DND-41 (cell line): ENCODE data around the gene TCEA2.

ENCODE experiments used
- ATAC-seq: fragments of 200-7000 bp; cut with Tn5 transposase; 3 replicates; pipeline ENCODE4 v1.9.1; 2021; ENCODE audit warnings: low read depth; ENCODE audit not compliant: insufficient read depth
- DNase-seq: peaks from one replicate; pipeline ENCODE4 v3.0.0-alpha.2; 2020
- H2AFZ ChIP-seq: 2 replicates; pipeline ENCODE4 v1.6.0; 2012; ENCODE audit warnings: low read depth, low read length
- H3K27ac ChIP-seq: 2 replicates; pipeline ENCODE4 v1.5.1; 2012; ENCODE audit warnings: low read length, inconsistent platforms
- H3K27me3 ChIP-seq: fragments of 200-600 bp; sonication (generic); 2 replicates; pipeline ENCODE4 v1.6.0; 2012; ENCODE audit warnings: low read length, mild to moderate bottlenecking, inconsistent platforms; ENCODE audit not compliant: insufficient read depth, poor library complexity
- H3K36me3 ChIP-seq: 2 replicates; pipeline ENCODE4 v1.5.1; 2012; ENCODE audit warnings: low read length, inconsistent platforms; ENCODE audit not compliant: insufficient read depth
- H3K4me1 ChIP-seq: 2 replicates; pipeline ENCODE4 v1.5.1; 2012; ENCODE audit warnings: mild to moderate bottlenecking, low read length; ENCODE audit not compliant: insufficient read depth
- H3K4me2 ChIP-seq: 2 replicates; pipeline ENCODE4 v1.6.0; 2012; ENCODE audit warnings: mild to moderate bottlenecking, moderate library complexity, low read length, inconsistent platforms; ENCODE audit not compliant: insufficient read depth
- H3K4me3 ChIP-seq, 2 experiments: fragments of 200-600 bp in 1 of 2; shearing (Covaris generic) in 1 of 2; 2 replicates each; pipeline ENCODE4 v1.5.1; 2012 to 2016; ENCODE audit warnings: inconsistent platforms in 2 of 2, low read length in 2 of 2, mild to moderate bottlenecking in 2 of 2, low read depth in 1 of 2, moderate library complexity in 1 of 2
- H3K79me2 ChIP-seq: 2 replicates; pipeline ENCODE4 v1.6.0; 2012; ENCODE audit warnings: low read length, inconsistent platforms; ENCODE audit not compliant: insufficient read depth
- H3K9ac ChIP-seq: 2 replicates; pipeline ENCODE4 v1.6.0; 2012; ENCODE audit warnings: low read depth, mild to moderate bottlenecking, inconsistent platforms, low read length, moderate library complexity
- H3K9me3 ChIP-seq: 2 replicates; pipeline ENCODE4 v1.5.1; 2012; ENCODE audit warnings: low read length, moderate library complexity, mild to moderate bottlenecking, inconsistent platforms; ENCODE audit not compliant: insufficient read depth, severe bottlenecking
- H4K20me1 ChIP-seq: 2 replicates; pipeline ENCODE4 v1.6.0; 2012; ENCODE audit warnings: low read length; ENCODE audit not compliant: insufficient read depth
- EZH2 ChIP-seq: IDR thresholded peaks from 3 replicates; pipeline ENCODE4 v1.6.1; 2012; ENCODE audit warnings: borderline replicate concordance, low read depth, mild to moderate bottlenecking, moderate library complexity, low read length, inconsistent platforms; ENCODE audit not compliant: severe bottlenecking
- TF ChIP-seq, protein P1 (sequence below): IDR thresholded peaks from 2 replicates; pipeline ENCODE4 v1.5.1; 2012; ENCODE audit warnings: borderline replicate concordance, low read length, moderate library complexity, mild to moderate bottlenecking; ENCODE audit not compliant: poor library complexity, severe bottlenecking; ENCODE audit errors: extremely low read depth

TCEA2 gene

DNA sequence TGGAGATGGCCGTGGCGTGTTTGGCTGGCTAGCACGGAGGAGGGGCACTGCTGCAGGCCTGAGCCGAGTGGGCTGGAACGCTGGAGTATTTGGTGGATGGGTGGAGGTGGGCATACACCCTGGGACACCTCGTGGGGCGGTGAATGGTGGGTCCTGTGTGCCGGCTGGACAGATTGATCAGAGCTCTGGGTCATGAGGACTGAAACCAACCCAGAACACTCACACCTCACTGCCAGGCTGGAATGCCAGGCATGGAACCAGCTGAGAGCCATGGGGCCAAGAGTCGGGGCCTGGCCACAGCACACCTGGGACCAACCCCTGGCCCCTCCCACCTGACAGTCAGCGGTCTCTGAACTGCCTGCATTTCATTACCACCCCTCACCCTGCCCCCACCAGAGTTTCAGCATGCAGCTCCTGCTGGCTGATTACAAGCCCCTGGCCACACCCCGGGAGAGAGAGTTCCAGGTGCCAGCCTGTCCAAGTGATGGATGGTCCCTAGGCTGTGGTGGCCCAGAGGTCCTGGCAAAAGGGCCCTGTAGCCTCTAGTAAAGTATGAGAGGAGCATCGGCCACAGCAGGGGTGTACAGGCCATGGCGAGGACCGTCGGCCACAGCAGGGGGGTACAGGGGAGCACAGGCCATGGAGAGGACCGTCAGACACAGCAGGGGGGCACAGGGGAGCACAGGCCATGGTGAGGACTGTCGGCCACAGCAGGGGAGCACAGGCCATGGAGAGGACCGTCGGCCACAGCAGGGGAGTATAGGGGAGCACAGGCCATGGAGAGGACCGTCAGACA lies 41.1 kb downstream of the TCEA2 start:
- H3K27me3 ChIP-seq, result peaks cover 25% of the 10 kb centered on the region
- H3K27ac ChIP-seq, result no peak overlapping the region
- ATAC-seq (no peak), DNase-seq (no peak)
- no peak overlapping the region for H3K9ac ChIP-seq
- H3K4me1 ChIP-seq, result peaks cover 9% of the 10 kb centered on the region
- no peaks in the 10 kb centered on the region for H3K36me3 ChIP-seq
- no peak for TF ChIP-seq EZH2
- H2AFZ ChIP-seq, result no peak overlapping the region
- H4K20me1 ChIP-seq, result peaks cover 16% of the 10 kb centered on the region; the same call in 1 of the 2 replicates
- H3K4me3 ChIP-seq, result no peak overlapping the region
- H3K9me3 ChIP-seq, result no peaks in the 10 kb centered on the region
- no peak overlapping the region for H3K4me2 ChIP-seq
- H3K79me2 ChIP-seq, result no peaks in the 10 kb centered on the region

GRCh38 chr20:64104667-64105451 lies 41.9 kb downstream of the TCEA2 start:
- peaks cover 9% of the 10 kb centered on the region for H3K4me1 ChIP-seq
- DNase-seq (no peak), ATAC-seq (no peak)
- no peaks in the 10 kb centered on the region for H3K79me2 ChIP-seq
- no peak overlapping the region for H3K4me3 ChIP-seq
- no peak overlapping the region for H3K9ac ChIP-seq
- H4K20me1 ChIP-seq, result peaks cover 16% of the 10 kb centered on the region; the same call in 1 of the 2 replicates
- TF ChIP-seq, protein P1, sequence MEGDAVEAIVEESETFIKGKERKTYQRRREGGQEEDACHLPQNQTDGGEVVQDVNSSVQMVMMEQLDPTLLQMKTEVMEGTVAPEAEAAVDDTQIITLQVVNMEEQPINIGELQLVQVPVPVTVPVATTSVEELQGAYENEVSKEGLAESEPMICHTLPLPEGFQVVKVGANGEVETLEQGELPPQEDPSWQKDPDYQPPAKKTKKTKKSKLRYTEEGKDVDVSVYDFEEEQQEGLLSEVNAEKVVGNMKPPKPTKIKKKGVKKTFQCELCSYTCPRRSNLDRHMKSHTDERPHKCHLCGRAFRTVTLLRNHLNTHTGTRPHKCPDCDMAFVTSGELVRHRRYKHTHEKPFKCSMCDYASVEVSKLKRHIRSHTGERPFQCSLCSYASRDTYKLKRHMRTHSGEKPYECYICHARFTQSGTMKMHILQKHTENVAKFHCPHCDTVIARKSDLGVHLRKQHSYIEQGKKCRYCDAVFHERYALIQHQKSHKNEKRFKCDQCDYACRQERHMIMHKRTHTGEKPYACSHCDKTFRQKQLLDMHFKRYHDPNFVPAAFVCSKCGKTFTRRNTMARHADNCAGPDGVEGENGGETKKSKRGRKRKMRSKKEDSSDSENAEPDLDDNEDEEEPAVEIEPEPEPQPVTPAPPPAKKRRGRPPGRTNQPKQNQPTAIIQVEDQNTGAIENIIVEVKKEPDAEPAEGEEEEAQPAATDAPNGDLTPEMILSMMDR, result no peak
- TF ChIP-seq EZH2, result no peak
- peaks cover 25% of the 10 kb centered on the region for H3K27me3 ChIP-seq
- H2AFZ ChIP-seq, result no peak overlapping the region
- H3K4me2 ChIP-seq, result no peak overlapping the region
- H3K9me3 ChIP-seq, result no peaks in the 10 kb centered on the region
- no peak overlapping the region for H3K27ac ChIP-seq
- no peaks in the 10 kb centered on the region for H3K36me3 ChIP-seq

- TF ChIP-seq EZH2, result no peak
- TF ChIP-seq, protein P1, result no peak
- H3K27ac ChIP-seq, result no peak overlapping the region
- no peak for ATAC-seq
These were observed 42.9 kb downstream of the TCEA2 start for GRCh38 chr20:64105846-64106434.

More at GRCh38 chr20:64105846-64106434, 42.9 kb downstream of the TCEA2 start:
- H3K27me3 ChIP-seq, result peaks cover 22% of the 10 kb centered on the region
- H3K4me2 ChIP-seq, result no peak overlapping the region
- H3K9me3 ChIP-seq, result no peaks in the 10 kb centered on the region
- no peak for DNase-seq
- H3K36me3 ChIP-seq, result no peaks in the 10 kb centered on the region
- H3K4me1 ChIP-seq, result peaks cover 9% of the 10 kb centered on the region
- H3K79me2 ChIP-seq, result no peaks in the 10 kb centered on the region
- H3K9ac ChIP-seq, result no peak overlapping the region
- no peak overlapping the region for H3K4me3 ChIP-seq
- H4K20me1 ChIP-seq, result peaks cover 15% of the 10 kb centered on the region; the same call in 1 of the 2 replicates
- H2AFZ ChIP-seq, result no peak overlapping the region
